ENCODE results near the gene GSPT1. TPM values are rescaled to one million over a fixed set of nuclear protein-coding genes. Genes with fewer than 3 reads are reported as not detected.
"Not testable (repeated sequence)": the region's sequence is repeated elsewhere in the genome, so short reads cannot be mapped to it uniquely, and the experiment has no call there.

GSPT1 gene
- total RNA-seq, 1 experiment from 2014 or later = 221 TPM

GRCh38 chr16:11957591-11958395 lies 42.0 kb upstream of the GSPT1 start:
- intact Hi-C loops (cut with micrococcal nuclease; ENCODE audit: unreplicated experiment) = no loop called here
- Mint-ChIP-seq H3K27ac (ENCODE audit: unreplicated experiment) (no peak overlapping the region), H3K9me3 (ENCODE audit: low read depth, unreplicated experiment) (no peaks in the 10 kb centered on the region), H3K4me1 (ENCODE audit: low read depth, unreplicated experiment) (peaks cover 9% of the 10 kb centered on the region), H3K36me3 (ENCODE audit: insufficient read depth, unreplicated experiment) (no peaks in the 10 kb centered on the region), H3K27me3 (ENCODE audit: unreplicated experiment) (no peaks in the 10 kb centered on the region), H3K4me3 (ENCODE audit: low read depth, unreplicated experiment) (no peak overlapping the region)
- no peak for DNase-seq
- no TSS peak for BruUV-seq (replicated peaks)
- CTCF ChIA-PET = interaction anchor here (0.7 kb wide), 1 partner anchor 136 kb away, joined by 4 read pairs; no protein-coding TSS in a partner anchor
- TF ChIP-seq CTCF (IDR thresholded peaks at IDR 0.05; ENCODE audit: unreplicated experiment) = no peak

GRCh38 chr16:11956558-11956957 lies 40.8 kb upstream of the GSPT1 start:
- H3K27me3 Mint-ChIP-seq (ENCODE audit: unreplicated experiment) = no peaks in the 10 kb centered on the region
- peaks cover 9% of the 10 kb centered on the region for H3K4me1 Mint-ChIP-seq (ENCODE audit: low read depth, unreplicated experiment)
- CTCF ChIA-PET = no interaction called here
- H3K9me3 Mint-ChIP-seq (ENCODE audit: low read depth, unreplicated experiment) = no peaks in the 10 kb centered on the region
- no peak for TF ChIP-seq CTCF (IDR thresholded peaks at IDR 0.05; ENCODE audit: unreplicated experiment)
- no peak overlapping the region for H3K4me3 Mint-ChIP-seq (ENCODE audit: low read depth, unreplicated experiment)
- intact Hi-C loops (cut with micrococcal nuclease; ENCODE audit: unreplicated experiment) = no loop called here
- BruUV-seq (replicated peaks) = no TSS peak
- no peak for DNase-seq
- H3K27ac Mint-ChIP-seq (ENCODE audit: unreplicated experiment) = no peak overlapping the region
- no peaks in the 10 kb centered on the region for H3K36me3 Mint-ChIP-seq (ENCODE audit: insufficient read depth, unreplicated experiment)

GRCh38 chr16:11955713-11956123 lies 40.0 kb upstream of the GSPT1 start:
- no TSS peak for BruUV-seq (replicated peaks)
- no peak for DNase-seq
- Mint-ChIP-seq H3K36me3 (ENCODE audit: insufficient read depth, unreplicated experiment) (no peaks in the 10 kb centered on the region), H3K27ac (ENCODE audit: unreplicated experiment) (no peak overlapping the region), H3K4me3 (ENCODE audit: low read depth, unreplicated experiment) (no peak overlapping the region), H3K9me3 (ENCODE audit: low read depth, unreplicated experiment) (no peaks in the 10 kb centered on the region), H3K4me1 (ENCODE audit: low read depth, unreplicated experiment) (peaks cover 9% of the 10 kb centered on the region), H3K27me3 (ENCODE audit: unreplicated experiment) (no peaks in the 10 kb centered on the region)
- TF ChIP-seq CTCF (IDR thresholded peaks at IDR 0.05; ENCODE audit: unreplicated experiment) = no peak
- intact Hi-C loops (cut with micrococcal nuclease; ENCODE audit: unreplicated experiment) = no loop called here
- CTCF ChIA-PET = no interaction called here

GRCh38 chr16:11953576-11953975 lies 37.8 kb upstream of the GSPT1 start:
- DNase-seq; H3K9me3 Mint-ChIP-seq (ENCODE audit: low read depth, unreplicated experiment); intact Hi-C loops (cut with micrococcal nuclease; ENCODE audit: unreplicated experiment); H3K36me3 Mint-ChIP-seq (ENCODE audit: insufficient read depth, unreplicated experiment); H3K27ac Mint-ChIP-seq (ENCODE audit: unreplicated experiment); BruUV-seq (replicated peaks); H3K27me3 Mint-ChIP-seq (ENCODE audit: unreplicated experiment); H3K4me3 Mint-ChIP-seq (ENCODE audit: low read depth, unreplicated experiment); H3K4me1 Mint-ChIP-seq (ENCODE audit: low read depth, unreplicated experiment): not testable (repeated sequence)
- CTCF ChIA-PET = interaction anchor here (0.8 to 1.1 kb wide), 2 partner anchors 12 to 25 kb away, joined by 4 read pairs; no protein-coding TSS in a partner anchor

GRCh38 chr16:11950388-11950787 lies 34.6 kb upstream of the GSPT1 start:
- Mint-ChIP-seq H3K27ac (ENCODE audit: unreplicated experiment) (no peak overlapping the region), H3K36me3 (ENCODE audit: insufficient read depth, unreplicated experiment) (no peaks in the 10 kb centered on the region), H3K9me3 (ENCODE audit: low read depth, unreplicated experiment) (no peaks in the 10 kb centered on the region), H3K27me3 (ENCODE audit: unreplicated experiment) (no peaks in the 10 kb centered on the region), H3K4me3 (ENCODE audit: low read depth, unreplicated experiment) (no peak overlapping the region), H3K4me1 (ENCODE audit: low read depth, unreplicated experiment) (no peaks in the 10 kb centered on the region)
- intact Hi-C loops (cut with micrococcal nuclease; ENCODE audit: unreplicated experiment) = no loop called here
- CTCF ChIA-PET = no interaction called here
- BruUV-seq (replicated peaks) = no TSS peak
- DNase-seq = no peak
- no peak for TF ChIP-seq CTCF (IDR thresholded peaks at IDR 0.05; ENCODE audit: unreplicated experiment)

Data from Calu3 (cell line).